K562 (cell line): Measurements from ENCODE around the gene PDE4D. TPM values are rescaled to one million over a fixed set of nuclear protein-coding genes. Genes with fewer than 3 reads are reported as not detected.

ENCODE experiments used
- ATAC-seq: fragments of 200-7000 bp; cut with Tn5 transposase; 3 replicates; pipeline ENCODE4 v1.9.1; 2020; ENCODE audit warnings: moderate library complexity
- BruUV-seq: library from RNA; stranded (reverse); fragments of 400-500 nt; replicated peaks from 2 replicates; lab custom pipeline; 2021; lab: Mats Ljungman, UMichigan
- CTCF ChIA-PET: fragments of 300-600 bp; formaldehyde crosslinking; extraction: SDS; loops from one replicate; lab custom pipeline; 2021; ENCODE audit warnings: low intra/inter-chr PET ratio; lab: Yijun Ruan, JAX
- POLR2A ChIA-PET: fragments of 300-600, 350-650 bp; sonication (Branson Sonifier 250); formaldehyde crosslinking; extraction: SDS; loops from one replicate; lab custom pipeline; 2021; ENCODE audit warnings: antibody characterized with exemption, inconsistent platforms; lab: Yijun Ruan, JAX
- DNase-seq, 4 experiments: peaks; one replicate each; pipeline versions ENCODE4 v3.0.0 to v3.0.0-alpha.2; 2011 to 2018; ENCODE audit warnings: low spot score in 3 of 4, mixed read lengths in 3 of 4; ENCODE audit errors: extremely low read depth in 1 of 4
- FAIRE-seq: peaks from 2 replicates; lab custom pipeline; 2011; peaks lifted over from hg19 to GRCh38; lab: Jason Lieb, UNC
- H2AFZ ChIP-seq: 2 replicates; pipeline ENCODE4 v1.6.0; 2011; ENCODE audit warnings: low read depth, low read length, control low read depth, inconsistent platforms
- H3K27ac ChIP-seq: fragments of 200-600 bp; 3 replicates; pipeline ENCODE4 v1.8.0; 2011; ENCODE audit warnings: low read depth, mild to moderate bottlenecking, control low read depth, inconsistent platforms, low read length, moderate library complexity, mixed read lengths; ENCODE audit errors: extremely low read depth
- H3K27me3 ChIP-seq, 2 experiments: fragments of 300-600 bp in 1 of 2; 2 replicates in 1 of 2; 3 replicates in 1 of 2; pipeline versions ENCODE4 v1.6.0 to v1.8.0; 2011; ENCODE audit warnings: inconsistent platforms in 2 of 2, low read length in 2 of 2, mild to moderate bottlenecking in 1 of 2, mixed read lengths in 1 of 2, moderate library complexity in 1 of 2; ENCODE audit not compliant: control insufficient read depth in 2 of 2, insufficient read depth in 2 of 2
- H3K36me3 ChIP-seq: fragments of 300-600 bp; 3 replicates; pipeline ENCODE4 v1.8.0; 2011; ENCODE audit warnings: mild to moderate bottlenecking, low read length, inconsistent platforms; ENCODE audit not compliant: control insufficient read depth, insufficient read depth
- H3K4me1 ChIP-seq, 2 experiments: fragments of 200-600 bp in 1 of 2; replicated peaks in 1 of 2; 2 replicates in 1 of 2; 3 replicates in 1 of 2; pipeline versions ENCODE4 v1.5.1 to v1.8.0; 2011; ENCODE audit warnings: inconsistent platforms in 2 of 2, low read length in 2 of 2, mild to moderate bottlenecking in 1 of 2, mixed read lengths in 1 of 2, moderate library complexity in 1 of 2; ENCODE audit not compliant: control insufficient read depth in 2 of 2, insufficient read depth in 2 of 2
- H3K4me2 ChIP-seq: 2 replicates; pipeline ENCODE4 v1.6.1; 2011; ENCODE audit warnings: low read length, control low read depth, inconsistent platforms, mixed read lengths; ENCODE audit not compliant: insufficient read depth
- H3K4me3 ChIP-seq: fragments of 200-600 bp; sonication (generic), shearing (Covaris generic); 2 replicates; pipeline ENCODE4 v1.5.1; 2016; ENCODE audit warnings: control low read depth, inconsistent platforms
- H3K79me2 ChIP-seq: fragments of 200-600 bp; 3 replicates; pipeline ENCODE4 v1.8.0; 2011; ENCODE audit warnings: low read length, inconsistent platforms; ENCODE audit not compliant: control insufficient read depth, insufficient read depth
- H3K9ac ChIP-seq, 2 experiments: 2 replicates each; pipeline versions ENCODE4 v1.6.0 to v1.6.1; 2011; ENCODE audit warnings: low read depth in 2 of 2, low read length in 2 of 2, control low read depth in 1 of 2, inconsistent platforms in 1 of 2, mild to moderate bottlenecking in 1 of 2, mixed read lengths in 1 of 2; ENCODE audit not compliant: insufficient read depth in 1 of 2
- H3K9me1 ChIP-seq: one replicate; pipeline ENCODE4 v1.6.0; 2011; ENCODE audit warnings: inconsistent platforms, mild to moderate bottlenecking, low read length, moderate library complexity; ENCODE audit not compliant: control insufficient read depth, insufficient read depth
- H3K9me3 ChIP-seq: replicated peaks from 2 replicates; pipeline ENCODE4 v1.5.1; 2011; ENCODE audit warnings: low read depth, low read length, inconsistent platforms; ENCODE audit not compliant: control insufficient read depth, insufficient read depth
- H4K20me1 ChIP-seq: replicated peaks from 2 replicates; pipeline ENCODE4 v1.6.1; 2011; ENCODE audit warnings: low read length, inconsistent platforms, mixed read lengths; ENCODE audit not compliant: control insufficient read depth, insufficient read depth
- FOXK1 ChIP-seq: sonication (generic); formaldehyde crosslinking; IDR thresholded peaks from 2 replicates; pipeline ENCODE4 v1.8.0; 2022; ENCODE audit warnings: missing genetic modification reagents, mild to moderate bottlenecking, borderline replicate concordance
- FOXO4 ChIP-seq: fragments of 450-650 bp; formaldehyde crosslinking; IDR thresholded peaks from 2 replicates; pipeline ENCODE4 v1.4.0; 2020; ENCODE audit warnings: mild to moderate bottlenecking, moderate library complexity
- HNRNPH1 ChIP-seq: fragments of 200-400 bp; formaldehyde crosslinking; optimal IDR thresholded peaks from 2 replicates; pipeline ENCODE3; 2017; ENCODE audit warnings: low read depth, mild to moderate bottlenecking, low read length, moderate library complexity
- NCOA4 ChIP-seq: fragments of 450-650 bp; IDR thresholded peaks from 2 replicates; pipeline ENCODE4 v1.6.1; 2018; ENCODE audit warnings: mild to moderate bottlenecking; ENCODE audit not compliant: partially characterized antibody
- PHF20 ChIP-seq: fragments of 450-650 bp; IDR thresholded peaks from 2 replicates; pipeline ENCODE4 v1.6.1; 2018; ENCODE audit not compliant: partially characterized antibody
- RBM39 ChIP-seq: fragments of 200-400 bp; formaldehyde crosslinking; optimal IDR thresholded peaks from 2 replicates; pipeline ENCODE3; 2018; ENCODE audit warnings: low read depth, low read length
- TCF15 ChIP-seq: fragments of 250-450 bp; sonication (Bioruptor Pico); IDR thresholded peaks from 2 replicates; pipeline ENCODE4 v1.8.0; 2022; ENCODE audit warnings: moderate library complexity, mild to moderate bottlenecking, inconsistent platforms
- XRCC5 ChIP-seq: fragments of 200-400 bp; formaldehyde crosslinking; IDR thresholded peaks from 2 replicates; pipeline ENCODE4 v1.6.1; 2017; ENCODE audit warnings: low read depth, mild to moderate bottlenecking, low read length
- ZC3H8 ChIP-seq: fragments of 450-650 bp; IDR thresholded peaks from 2 replicates; pipeline ENCODE4 v1.6.1; 2017
- ZNF134 ChIP-seq: fragments of 250-450 bp; sonication (Bioruptor Pico); conservative IDR thresholded peaks from 2 replicates; pipeline ENCODE4 v1.4.0; 2020
- ZNF398 ChIP-seq: fragments of 250-450 bp; sonication (Bioruptor Pico); IDR thresholded peaks from 2 replicates; pipeline ENCODE4 v1.8.0; 2021; ENCODE audit warnings: moderate library complexity, mild to moderate bottlenecking, inconsistent platforms
- ZNF41 ChIP-seq: fragments of 250-450 bp; sonication (Bioruptor Pico); conservative IDR thresholded peaks from 2 replicates; pipeline ENCODE4 v1.4.0; 2020; ENCODE audit warnings: mild to moderate bottlenecking
- ZNF445 ChIP-seq: fragments of 250-450 bp; sonication (Bioruptor Pico); IDR thresholded peaks from 2 replicates; pipeline ENCODE4 v1.4.0; 2020; ENCODE audit warnings: low read depth, mild to moderate bottlenecking, moderate library complexity
- WGBS: fragments of 100-300 bp; shearing (Covaris generic); methylation state at CpG from one replicate; pipeline ENCODE4 v1.1.6; 2016; ENCODE audit warnings: low coverage, mixed read lengths; ENCODE audit not compliant: insufficient coverage; ENCODE audit errors: missing lambda C conversion rate; 5-methylcytosine and 5-hydroxymethylcytosine counted together
- in situ Hi-C: fragments of 300-500 bp; cut with MboI; formaldehyde crosslinking; loops from 4 replicates; pipeline ENCODE4 v1.15.0; 2018; ENCODE audit warnings: inconsistent platforms, mixed read lengths
- intact Hi-C: fragments of 100-400 bp; cut with micrococcal nuclease; formaldehyde crosslinking; loops from 2 replicates; pipeline ENCODE4 v1.14.2; 2022
- polyA plus RNA-seq, 8 experiments: library from polyadenylated mRNA; depleted of rRNA in 4 of 8; stranded (reverse) in 5 of 8; unstranded in 3 of 8; fragments of >200 nt; fragmentation: Nextera tagmentation in 2 of 8; fragmentation: Illumina TruSeq in 1 of 8; extraction: Ambion mirVana in 2 of 8; extraction: Trizol in 1 of 8; gene quantifications; 2 replicates each; pipeline versions ENCODE4 v1.2.1 to v1.2.3, GENCODE V29; 2011 to 2014; ENCODE audit warnings: inconsistent platforms in 1 of 8, missing spikeins in 1 of 8
- total RNA-seq, 7 experiments: library from RNA; depleted of rRNA in 6 of 7; stranded (reverse); fragments of >200 nt in 6 of 7; fragmentation: Illumina TruSeq in 2 of 7; extraction: Trizol in 2 of 7; gene quantifications; 2 replicates each; pipeline versions ENCODE4 v1.2.1 to v1.2.3, GENCODE V29; 2011 to 2021; ENCODE audit warnings: low replicate concordance in 1 of 7
- TF ChIP-seq, protein P1 (sequence below): fragments of 450-650 bp; conservative IDR thresholded peaks from 2 replicates; pipeline ENCODE4 v1.6.1; 2016; ENCODE audit warnings: missing genetic modification characterization, low read depth, mild to moderate bottlenecking, control low read depth, missing compliant biosample characterization
- TF ChIP-seq, protein P2 (sequence below), 3 experiments: fragments of 200-800 bp in 1 of 3; sonication (Bioruptor generic) in 1 of 3; sonication (generic) in 1 of 3; formaldehyde crosslinking in 1 of 3; IDR thresholded peaks; 2 replicates each; pipeline versions ENCODE4 v1.6.1 to v1.8.0; 2016 to 2022; ENCODE audit warnings: mild to moderate bottlenecking in 2 of 3, missing compliant biosample characterization in 2 of 3, missing genetic modification characterization in 2 of 3, missing genetic modification reagents in 1 of 3

The PDE4D gene
- total and polyA plus RNA-seq, 9 of the 15 experiments (the other 6 are each of a cell fraction or from before 2014, with no cell fraction given), result 0.04 to 0.46 (median 0.13) TPM

DNA sequence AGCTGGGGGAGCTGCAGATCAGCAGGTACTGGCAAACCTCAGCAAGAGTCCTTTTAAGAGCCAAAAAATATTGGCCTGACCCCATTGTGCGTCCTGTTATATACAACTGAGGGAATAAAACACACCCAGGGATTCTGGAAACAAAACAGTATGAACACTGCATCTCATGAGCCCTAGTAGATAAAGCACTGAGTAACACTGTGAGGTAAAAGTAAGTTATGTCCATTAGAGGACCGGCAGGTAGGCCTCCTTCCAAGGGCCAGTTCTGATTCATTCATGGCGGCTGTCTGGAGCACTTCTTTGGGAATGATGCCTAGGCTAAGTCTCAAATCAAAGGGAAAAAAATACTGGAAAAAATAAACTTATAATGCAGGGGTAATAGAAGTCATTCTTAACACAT, 64.9 kb downstream of the PDE4D start (continued):
- TF ChIP-seq NCOA4 (no peak), HNRNPH1 (no peak), FOXO4 (CRISPR knock-in tag) (no peak), ZC3H8 (no peak), ZNF134 (CRISPR knock-in tag) (no peak), FOXK1 (no peak), PHF20 (no peak), RBM39 (no peak)
- TF ChIP-seq, protein P1, sequence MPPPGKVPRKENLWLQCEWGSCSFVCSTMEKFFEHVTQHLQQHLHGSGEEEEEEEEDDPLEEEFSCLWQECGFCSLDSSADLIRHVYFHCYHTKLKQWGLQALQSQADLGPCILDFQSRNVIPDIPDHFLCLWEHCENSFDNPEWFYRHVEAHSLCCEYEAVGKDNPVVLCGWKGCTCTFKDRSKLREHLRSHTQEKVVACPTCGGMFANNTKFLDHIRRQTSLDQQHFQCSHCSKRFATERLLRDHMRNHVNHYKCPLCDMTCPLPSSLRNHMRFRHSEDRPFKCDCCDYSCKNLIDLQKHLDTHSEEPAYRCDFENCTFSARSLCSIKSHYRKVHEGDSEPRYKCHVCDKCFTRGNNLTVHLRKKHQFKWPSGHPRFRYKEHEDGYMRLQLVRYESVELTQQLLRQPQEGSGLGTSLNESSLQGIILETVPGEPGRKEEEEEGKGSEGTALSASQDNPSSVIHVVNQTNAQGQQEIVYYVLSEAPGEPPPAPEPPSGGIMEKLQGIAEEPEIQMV (tag), result no peak

- ATAC-seq, result no peak
- no peak for DNase-seq
- H3K4me2 ChIP-seq, result no peak overlapping the region
- CTCF ChIA-PET, result no interaction called here
- no peak overlapping the region for H2AFZ ChIP-seq
- no peaks in the 10 kb centered on the region for H3K9me1 ChIP-seq
- H3K9ac ChIP-seq, result no peak overlapping the region
- 0% methylated on average over 1 of the region's 1 CpG for WGBS
- in situ Hi-C loops (no loop called here), intact Hi-C loops (no loop called here)
- FAIRE-seq, result no peak
- no TSS peak for BruUV-seq
- no peaks in the 10 kb centered on the region for H3K4me1 ChIP-seq
- H3K27ac ChIP-seq, result no peak overlapping the region
- H3K4me3 ChIP-seq, result no peak overlapping the region
- H3K36me3 ChIP-seq, result no peaks in the 10 kb centered on the region
- H4K20me1 ChIP-seq, result no peaks in the 10 kb centered on the region
- no peaks in the 10 kb centered on the region for H3K9me3 ChIP-seq
- POLR2A ChIA-PET, result no interaction called here
- no peaks in the 10 kb centered on the region for H3K79me2 ChIP-seq
- no peaks in the 10 kb centered on the region for H3K27me3 ChIP-seq
- no peak for TF ChIP-seq XRCC5
- no peak for TF ChIP-seq ZNF445 (CRISPR knock-in tag)
- TF ChIP-seq ZNF41 (CRISPR knock-in tag), result no peak
- TF ChIP-seq TCF15 (CRISPR knock-in tag), result no peak
- TF ChIP-seq ZNF398, result no peak
- TF ChIP-seq, protein P2, sequence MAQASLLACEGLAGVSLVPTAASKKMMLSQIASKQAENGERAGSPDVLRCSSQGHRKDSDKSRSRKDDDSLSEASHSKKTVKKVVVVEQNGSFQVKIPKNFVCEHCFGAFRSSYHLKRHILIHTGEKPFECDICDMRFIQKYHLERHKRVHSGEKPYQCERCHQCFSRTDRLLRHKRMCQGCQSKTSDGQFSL (CRISPR knock-in tag; IDR thresholded peaks at IDR 0.05), result no peak
- TF ChIP-seq, protein P2 (tag; IDR thresholded peaks at IDR 0.05), result no peak
Observed at GRCh38 chr5:59826996-59827395, 66.5 kb downstream of the PDE4D start.
